Measurements from ENCODE around the gene HIP1. TPM values are rescaled to one million over a fixed set of nuclear protein-coding genes. Genes with fewer than 3 reads are reported as not detected.

HIP1 gene
- polyA plus RNA-seq, 1 of the 3 experiments (the other 2 are of a cell fraction), result 11.3 TPM

GRCh38 chr7:75639071-75639885 is 99.5 kb downstream of the HIP1 start:
- under 1% methylated on average over 44 of the region's 77 CpGs for WGBS (ENCODE audit: low lambda C conversion rate)

GRCh38 chr7:75638594-75639070 is 100.1 kb downstream of the HIP1 start:
- no peaks in the 10 kb centered on the region for H3F3A ChIP-seq (replicated peaks; ENCODE audit: insufficient read depth)
- H4K20me1 ChIP-seq (ENCODE audit: insufficient read depth), result no peaks in the 10 kb centered on the region
- H3K9me3 ChIP-seq, result peaks cover 7% of the 10 kb centered on the region; the same call in 1 of the 2 replicates
- peak overlapping the region in 1 of 2 experiments; percentile 25; a peak in 1 of 4 replicates for H3K27ac ChIP-seq (ENCODE audit: low read depth in 2 of 2, low read length in 1 of 2)
- peak; percentile 92 for DNase-seq
- peak overlapping the region; percentile 95 for H3K4me2 ChIP-seq
- H3K79me2 ChIP-seq (ENCODE audit: insufficient read depth), result no peaks in the 10 kb centered on the region
- no peaks in the 10 kb centered on the region for H3K36me3 ChIP-seq (replicated peaks in 1 of 2; ENCODE audit: control insufficient read depth in 1 of 2, insufficient read depth in 2 of 2, low read length in 1 of 2)
- peak overlapping the region; percentile 89 for H2AFZ ChIP-seq (ENCODE audit: low read depth)
- ChIA-PET CTCF (no interaction called here), POLR2A (interaction anchor here (0.6 to 0.7 kb wide), 2 partner anchors 13 to 152 kb away, joined by 3 read pairs; no protein-coding TSS in a partner anchor)
- under 1% methylated on average over 24 of the region's 35 CpGs for WGBS (ENCODE audit: low lambda C conversion rate)
- peak overlapping the region; percentile 65; the same call in 1 of the 2 replicates for H3K9ac ChIP-seq
- H3K27me3 ChIP-seq (ENCODE audit: insufficient read depth), result no peaks in the 10 kb centered on the region
- peak overlapping the region; percentile 52 to 78 for H3K4me3 ChIP-seq (ENCODE audit: low read depth in 2 of 2, low read length in 1 of 2)
- TF ChIP-seq MXI1 (IDR thresholded peaks at IDR 0.05; ENCODE audit: low read depth, low read length) (peak; percentile 33; the same call in 1 of the 2 replicates), CHD2 (IDR thresholded peaks at IDR 0.05; ENCODE audit: low read length, partially characterized antibody) (no peak), USF2 (IDR thresholded peaks at IDR 0.05; ENCODE audit: borderline replicate concordance, low read depth, low read length) (no peak)
- H3K4me1 ChIP-seq (ENCODE audit: control insufficient read depth in 1 of 2, insufficient read depth in 2 of 2, low read depth in 1 of 2, low read length in 1 of 2), result peaks cover 0 to 11% of the 10 kb centered on the region in 2 experiments; a peak in 1 of 4 replicates
- H3K9me2 ChIP-seq, result no peaks in the 10 kb centered on the region

More at GRCh38 chr7:75639071-75639885, 99.5 kb downstream of the HIP1 start:
- H2AFZ ChIP-seq (ENCODE audit: low read depth), result peak overlapping the region; percentile 90
- H3K79me2 ChIP-seq (ENCODE audit: insufficient read depth), result no peaks in the 10 kb centered on the region
- peak overlapping the region; percentile 52 to 78 for H3K4me3 ChIP-seq (ENCODE audit: low read depth in 2 of 2, low read length in 1 of 2)
- H3K9me2 ChIP-seq, result no peaks in the 10 kb centered on the region
- peak overlapping the region in 1 of 2 experiments; percentile 25; a peak in 2 of 4 replicates for H3K27ac ChIP-seq (ENCODE audit: low read depth in 2 of 2, low read length in 1 of 2)
- H3K4me1 ChIP-seq (ENCODE audit: control insufficient read depth in 1 of 2, insufficient read depth in 2 of 2, low read depth in 1 of 2, low read length in 1 of 2), result peaks cover 0 to 11% of the 10 kb centered on the region in 2 experiments; a peak in 1 of 4 replicates
- ChIA-PET POLR2A (interaction anchor here (0.6 to 0.7 kb wide), 2 partner anchors 12 to 153 kb away, joined by 3 read pairs; no protein-coding TSS in a partner anchor), CTCF (interaction anchor here (0.6 to 0.7 kb wide), 2 partner anchors 120 to 381 kb away, joined by 3 read pairs; no protein-coding TSS in a partner anchor)
- peak; percentile 93 for DNase-seq
- H3K9ac ChIP-seq, result peak overlapping the region; percentile 65; the same call in 1 of the 2 replicates
- H4K20me1 ChIP-seq (ENCODE audit: insufficient read depth), result no peaks in the 10 kb centered on the region
- H3K9me3 ChIP-seq, result peaks cover 9% of the 10 kb centered on the region; the same call in 1 of the 2 replicates
- H3F3A ChIP-seq (replicated peaks; ENCODE audit: insufficient read depth), result no peaks in the 10 kb centered on the region
- H3K27me3 ChIP-seq (ENCODE audit: insufficient read depth), result no peaks in the 10 kb centered on the region
- H3K4me2 ChIP-seq, result peak overlapping the region; percentile 95
- no peaks in the 10 kb centered on the region for H3K36me3 ChIP-seq (replicated peaks in 1 of 2; ENCODE audit: control insufficient read depth in 1 of 2, insufficient read depth in 2 of 2, low read length in 1 of 2)
- peak; percentile 41 for TF ChIP-seq CHD2 (IDR thresholded peaks at IDR 0.05; ENCODE audit: low read length, partially characterized antibody)
- peak; percentile 16; the same call in 1 of the 2 replicates for TF ChIP-seq SMC3 (IDR thresholded peaks at IDR 0.05; ENCODE audit: low read depth, low read length)
- TF ChIP-seq POLR2AphosphoS5 (IDR thresholded peaks at IDR 0.05; ENCODE audit: low read depth, low read length), result no peak
- 0 out of 2 replicates have a peak, but pooled peaks have one; percentile 22 for TF ChIP-seq GABPA (IDR thresholded peaks at IDR 0.05; ENCODE audit: low read depth)
- TF ChIP-seq RCOR1 (IDR thresholded peaks at IDR 0.05; ENCODE audit: low read length), result no peak
- TF ChIP-seq TEAD4 (IDR thresholded peaks at IDR 0.05; ENCODE audit: borderline replicate concordance, insufficient read depth), result peak; percentile 45; the same call in 1 of the 2 replicates
- TF ChIP-seq MXI1 (IDR thresholded peaks at IDR 0.05; ENCODE audit: low read depth, low read length), result peak; percentile 67
